ENCODE measurements around the gene REC8. TPM values are rescaled to one million over a fixed set of nuclear protein-coding genes. Genes with fewer than 3 reads are reported as not detected.
"Not testable (repeated sequence)": the region's sequence is repeated elsewhere in the genome, so short reads cannot be mapped to it uniquely, and the experiment has no call there.

The REC8 gene
- total RNA-seq, 1 donor from 2014 or later = 1.6 TPM

DNA sequence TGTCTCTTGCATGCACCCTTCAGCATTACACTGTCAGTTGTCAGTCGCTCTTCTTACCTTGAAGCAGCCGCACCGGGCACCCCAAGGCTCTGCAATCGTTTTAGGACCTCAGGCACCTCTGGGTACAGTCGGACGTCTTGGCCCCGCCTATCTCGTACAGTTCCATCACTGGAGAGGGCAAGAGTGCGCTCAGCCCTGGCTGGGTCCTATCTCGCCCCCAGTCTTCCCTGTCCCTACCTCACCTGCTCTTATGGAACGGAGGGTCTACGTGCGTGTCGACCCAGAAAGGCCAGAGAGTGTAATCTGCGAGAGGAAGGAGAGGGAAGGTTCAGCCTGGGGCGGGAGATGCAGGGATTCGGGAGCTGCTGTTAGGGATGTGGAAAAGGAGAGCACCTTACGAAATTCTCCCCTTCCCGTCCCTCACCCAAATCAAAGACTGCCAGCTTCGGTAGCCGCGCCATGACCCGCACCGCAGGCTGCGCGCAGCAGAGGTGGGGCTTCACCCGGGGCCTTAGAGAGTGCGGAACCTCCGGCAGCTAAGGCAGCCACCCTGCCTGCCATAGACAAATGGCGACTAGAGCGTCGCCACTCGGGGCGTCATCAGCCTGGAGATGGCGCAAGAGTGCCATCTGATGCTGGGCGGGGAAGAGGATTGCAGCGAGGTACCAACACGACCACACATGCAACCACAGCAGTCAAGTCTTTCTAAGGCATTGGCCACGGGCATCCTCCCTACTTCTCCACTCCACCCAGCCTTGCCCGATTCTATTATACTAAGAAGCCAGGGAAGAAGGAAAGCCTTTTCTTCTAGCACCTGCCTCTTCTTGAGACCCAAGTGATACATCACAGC lies 43.8 kb downstream of the REC8 start, which contains the start of gene MDP1:
TSS of gene MDP1 (minus strand) at position 572 of the 850 bp plus-strand sequence. CDS start at position 461, 111 bp downstream.
- Histone ChIP-seq H3K4me1 (peaks cover 43% of the 10 kb centered on the region), H3K27me3 (ENCODE audit: low read depth) (no peaks in the 10 kb centered on the region), H3K4me3 (peak within 1 kb of the TSS; percentile 73), H3K27ac (replicated peaks) (peak within 1 kb of the TSS; percentile 97), H3K36me3 (peaks cover 17% of the 10 kb centered on the region), H3K9me3 (replicated peaks) (no peaks in the 10 kb centered on the region)
- intact Hi-C loops (cut with micrococcal nuclease) = no loop called here
- DNase-seq = peak; percentile 87
- TF ChIP-seq, protein P1, sequence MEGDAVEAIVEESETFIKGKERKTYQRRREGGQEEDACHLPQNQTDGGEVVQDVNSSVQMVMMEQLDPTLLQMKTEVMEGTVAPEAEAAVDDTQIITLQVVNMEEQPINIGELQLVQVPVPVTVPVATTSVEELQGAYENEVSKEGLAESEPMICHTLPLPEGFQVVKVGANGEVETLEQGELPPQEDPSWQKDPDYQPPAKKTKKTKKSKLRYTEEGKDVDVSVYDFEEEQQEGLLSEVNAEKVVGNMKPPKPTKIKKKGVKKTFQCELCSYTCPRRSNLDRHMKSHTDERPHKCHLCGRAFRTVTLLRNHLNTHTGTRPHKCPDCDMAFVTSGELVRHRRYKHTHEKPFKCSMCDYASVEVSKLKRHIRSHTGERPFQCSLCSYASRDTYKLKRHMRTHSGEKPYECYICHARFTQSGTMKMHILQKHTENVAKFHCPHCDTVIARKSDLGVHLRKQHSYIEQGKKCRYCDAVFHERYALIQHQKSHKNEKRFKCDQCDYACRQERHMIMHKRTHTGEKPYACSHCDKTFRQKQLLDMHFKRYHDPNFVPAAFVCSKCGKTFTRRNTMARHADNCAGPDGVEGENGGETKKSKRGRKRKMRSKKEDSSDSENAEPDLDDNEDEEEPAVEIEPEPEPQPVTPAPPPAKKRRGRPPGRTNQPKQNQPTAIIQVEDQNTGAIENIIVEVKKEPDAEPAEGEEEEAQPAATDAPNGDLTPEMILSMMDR (IDR thresholded peaks at IDR 0.05; ENCODE audit: borderline replicate concordance) = peak; percentile 58

DNA sequence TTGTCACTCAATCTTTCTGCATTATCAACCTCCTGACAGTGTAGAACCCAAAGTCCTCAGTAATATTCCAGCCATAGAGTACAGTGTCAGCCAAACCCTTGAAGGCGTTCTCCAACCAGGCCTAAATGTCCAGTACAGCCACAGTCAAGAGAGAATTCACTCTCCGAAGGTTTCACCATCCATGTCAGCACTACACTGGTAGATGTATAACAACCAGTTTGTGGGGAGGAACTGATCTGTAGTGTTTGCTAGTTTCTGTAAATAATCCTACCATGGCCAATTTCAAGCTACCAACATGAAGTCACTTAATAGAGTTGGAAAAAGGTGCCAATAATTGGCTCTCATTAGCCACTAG lies 44.4 kb downstream of the REC8 start:
- intact Hi-C loops (cut with micrococcal nuclease) = no loop called here
- H3K27ac ChIP-seq (replicated peaks) = peak overlapping the region; percentile 97
- no peaks in the 10 kb centered on the region for H3K27me3 ChIP-seq (ENCODE audit: low read depth)
- no peak for DNase-seq
- peak overlapping the region; percentile 73 for H3K4me3 ChIP-seq
- H3K36me3 ChIP-seq = peaks cover 11% of the 10 kb centered on the region
- H3K4me1 ChIP-seq = peaks cover 43% of the 10 kb centered on the region
- TF ChIP-seq, protein P1 (IDR thresholded peaks at IDR 0.05; ENCODE audit: borderline replicate concordance) = no peak
- H3K9me3 ChIP-seq (replicated peaks) = no peaks in the 10 kb centered on the region

DNA sequence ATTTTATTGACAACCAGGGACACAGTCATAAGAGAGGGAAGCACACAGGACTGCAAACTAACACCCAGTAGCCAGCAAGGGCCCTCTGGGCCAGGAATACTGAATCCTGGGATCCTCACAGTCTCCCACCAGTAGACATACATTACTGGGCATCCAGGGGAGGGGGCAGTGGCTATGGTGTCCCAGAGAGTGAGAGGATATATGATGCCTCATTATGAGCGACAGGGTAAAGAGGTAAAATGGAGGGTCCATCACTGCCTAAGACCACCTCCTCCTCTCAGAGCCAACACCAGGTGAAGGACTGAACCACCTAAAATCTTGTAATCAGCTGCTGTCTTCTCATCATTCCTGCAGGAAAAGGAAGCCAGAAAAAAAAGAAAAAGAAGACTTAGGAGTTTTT lies 45.0 kb downstream of the REC8 start:
- H3K27ac ChIP-seq (replicated peaks); H3K9me3 ChIP-seq (replicated peaks); H3K4me3 ChIP-seq; H3K36me3 ChIP-seq; intact Hi-C loops (cut with micrococcal nuclease); DNase-seq; H3K27me3 ChIP-seq (ENCODE audit: low read depth): not testable (repeated sequence)
- peaks cover 43% of the 10 kb centered on the region for H3K4me1 ChIP-seq

DNA sequence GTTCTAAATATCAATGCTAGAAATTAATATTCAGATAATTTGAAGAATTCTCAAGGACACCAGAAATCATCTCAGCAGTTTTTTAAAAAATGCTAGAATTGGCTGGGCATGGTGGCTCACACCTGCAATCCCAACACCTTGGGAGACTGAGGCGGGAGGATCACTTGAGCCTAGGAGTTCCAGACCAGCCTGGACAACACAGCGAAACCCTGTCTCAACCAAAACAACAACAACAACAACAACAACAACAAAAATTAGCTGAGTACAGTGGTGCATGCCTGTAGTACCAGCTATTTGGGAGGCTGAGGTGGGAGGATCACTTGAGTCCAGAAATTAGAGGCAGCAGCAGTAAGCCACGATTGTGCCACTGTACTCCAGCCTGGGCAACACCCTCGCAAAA lies 47.2 kb downstream of the REC8 start:
- Histone ChIP-seq H3K9me3 (replicated peaks) (no peaks in the 10 kb centered on the region), H3K27ac (replicated peaks) (no peak overlapping the region), H3K4me1 (peaks cover 27% of the 10 kb centered on the region), H3K36me3 (peaks cover 9% of the 10 kb centered on the region), H3K4me3 (no peak overlapping the region), H3K27me3 (ENCODE audit: low read depth) (no peaks in the 10 kb centered on the region)
- DNase-seq = no peak
- intact Hi-C loops (cut with micrococcal nuclease) = no loop called here
- TF ChIP-seq, protein P1 (IDR thresholded peaks at IDR 0.05; ENCODE audit: borderline replicate concordance) = no peak

DNA sequence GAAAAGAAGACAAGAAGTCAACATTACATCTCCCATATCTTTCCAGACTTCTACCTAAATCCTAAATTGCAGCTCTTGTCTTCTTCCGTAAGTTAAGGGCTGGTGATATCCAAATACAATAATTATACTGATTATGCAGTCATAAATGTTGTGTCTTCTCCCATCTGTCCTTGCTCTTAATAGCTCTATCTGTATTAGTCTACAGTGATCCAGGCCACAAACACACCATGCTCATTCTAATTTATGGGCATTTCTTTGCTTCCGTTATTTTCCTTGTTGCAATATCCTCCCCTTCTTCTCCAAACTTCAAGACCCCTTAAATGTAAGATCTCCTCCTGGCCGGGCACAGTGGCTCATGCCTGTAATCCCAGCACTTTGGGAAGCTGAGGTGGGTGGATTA lies 47.6 kb downstream of the REC8 start:
- Histone ChIP-seq H3K4me1 (peaks cover 26% of the 10 kb centered on the region), H3K27ac (replicated peaks) (no peak overlapping the region), H3K36me3 (peaks cover 9% of the 10 kb centered on the region), H3K9me3 (replicated peaks) (no peaks in the 10 kb centered on the region), H3K27me3 (ENCODE audit: low read depth) (no peaks in the 10 kb centered on the region), H3K4me3 (no peak overlapping the region)
- intact Hi-C loops (cut with micrococcal nuclease) = no loop called here
- TF ChIP-seq, protein P1 (IDR thresholded peaks at IDR 0.05; ENCODE audit: borderline replicate concordance) = no peak
- no peak for DNase-seq

DNA sequence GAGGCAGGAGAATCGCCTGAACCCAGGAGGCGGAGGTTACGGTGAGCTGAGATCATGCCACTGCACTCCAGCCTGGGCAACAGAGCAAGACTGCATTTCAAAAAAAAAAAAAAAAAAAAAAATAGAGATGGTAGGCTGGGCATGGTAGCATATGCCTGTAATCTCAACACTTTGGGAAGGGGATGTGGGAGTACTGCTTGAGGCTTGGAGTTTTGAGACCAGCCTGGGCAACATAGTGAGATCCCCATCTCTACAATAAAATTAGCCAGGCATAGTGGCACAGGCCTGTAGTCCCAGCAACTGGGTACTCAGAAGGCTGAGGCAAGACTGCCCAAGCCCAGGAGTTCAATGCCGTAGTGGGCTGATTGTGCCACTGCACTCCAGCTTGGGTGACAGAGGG lies 51.1 kb downstream of the REC8 start:
- H3K27ac ChIP-seq (replicated peaks); DNase-seq; H3K27me3 ChIP-seq (ENCODE audit: low read depth); H3K9me3 ChIP-seq (replicated peaks); intact Hi-C loops (cut with micrococcal nuclease); H3K4me3 ChIP-seq; H3K36me3 ChIP-seq: not testable (repeated sequence)
- peaks cover 15% of the 10 kb centered on the region for H3K4me1 ChIP-seq

All from left ventricle myocardium inferior (tissue), 1 donor.